ENCODE measurements around the gene SLC2A9. TPM values are rescaled to one million over a fixed set of nuclear protein-coding genes. Genes with fewer than 3 reads are reported as not detected.
A peak's percentile ranks its signal among the peaks of the same experiment; 100 is the strongest.

Gene SLC2A9
- total and polyA plus RNA-seq, 2 of the 13 experiments (the other 11 are each of a cell fraction or from before 2014, with no cell fraction given) = 36.2 to 42.3 TPM

- TF ChIP-seq, protein P1, sequence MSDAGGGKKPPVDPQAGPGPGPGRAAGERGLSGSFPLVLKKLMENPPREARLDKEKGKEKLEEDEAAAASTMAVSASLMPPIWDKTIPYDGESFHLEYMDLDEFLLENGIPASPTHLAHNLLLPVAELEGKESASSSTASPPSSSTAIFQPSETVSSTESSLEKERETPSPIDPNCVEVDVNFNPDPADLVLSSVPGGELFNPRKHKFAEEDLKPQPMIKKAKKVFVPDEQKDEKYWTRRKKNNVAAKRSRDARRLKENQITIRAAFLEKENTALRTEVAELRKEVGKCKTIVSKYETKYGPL (CRISPR knock-in tag; IDR thresholded peaks at IDR 0.05) = no peak
- TF ChIP-seq, protein P2, sequence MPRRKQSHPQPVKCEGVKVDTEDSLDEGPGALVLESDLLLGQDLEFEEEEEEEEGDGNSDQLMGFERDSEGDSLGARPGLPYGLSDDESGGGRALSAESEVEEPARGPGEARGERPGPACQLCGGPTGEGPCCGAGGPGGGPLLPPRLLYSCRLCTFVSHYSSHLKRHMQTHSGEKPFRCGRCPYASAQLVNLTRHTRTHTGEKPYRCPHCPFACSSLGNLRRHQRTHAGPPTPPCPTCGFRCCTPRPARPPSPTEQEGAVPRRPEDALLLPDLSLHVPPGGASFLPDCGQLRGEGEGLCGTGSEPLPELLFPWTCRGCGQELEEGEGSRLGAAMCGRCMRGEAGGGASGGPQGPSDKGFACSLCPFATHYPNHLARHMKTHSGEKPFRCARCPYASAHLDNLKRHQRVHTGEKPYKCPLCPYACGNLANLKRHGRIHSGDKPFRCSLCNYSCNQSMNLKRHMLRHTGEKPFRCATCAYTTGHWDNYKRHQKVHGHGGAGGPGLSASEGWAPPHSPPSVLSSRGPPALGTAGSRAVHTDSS (CRISPR knock-in tag; conservative IDR thresholded peaks at IDR 0.05) = no peak
- no peak for TF ChIP-seq U2AF2 (IDR thresholded peaks at IDR 0.05; ENCODE audit: low read depth, low read length)
- TF ChIP-seq ZNF276 (CRISPR knock-in tag; IDR thresholded peaks at IDR 0.05; ENCODE audit: low read depth) = no peak
- no peak for TF ChIP-seq SIN3A (IDR thresholded peaks at IDR 0.05; ENCODE audit: borderline replicate concordance, low read depth, low read length)
- TF ChIP-seq SSRP1 (CRISPR knock-in tag; IDR thresholded peaks at IDR 0.05) = no peak
- no peak for TF ChIP-seq CHD4 (IDR thresholded peaks at IDR 0.05; ENCODE audit: borderline replicate concordance, low read length)
- no peak for TF ChIP-seq SNRNP70 (IDR thresholded peaks at IDR 0.05; ENCODE audit: low read depth, low read length)
- TF ChIP-seq ZNF3 (CRISPR knock-in tag; IDR thresholded peaks at IDR 0.05) = no peak
- no peak for TF ChIP-seq GFI1 (CRISPR knock-in tag; IDR thresholded peaks at IDR 0.05; ENCODE audit: borderline replicate concordance)
- TF ChIP-seq, protein P3, sequence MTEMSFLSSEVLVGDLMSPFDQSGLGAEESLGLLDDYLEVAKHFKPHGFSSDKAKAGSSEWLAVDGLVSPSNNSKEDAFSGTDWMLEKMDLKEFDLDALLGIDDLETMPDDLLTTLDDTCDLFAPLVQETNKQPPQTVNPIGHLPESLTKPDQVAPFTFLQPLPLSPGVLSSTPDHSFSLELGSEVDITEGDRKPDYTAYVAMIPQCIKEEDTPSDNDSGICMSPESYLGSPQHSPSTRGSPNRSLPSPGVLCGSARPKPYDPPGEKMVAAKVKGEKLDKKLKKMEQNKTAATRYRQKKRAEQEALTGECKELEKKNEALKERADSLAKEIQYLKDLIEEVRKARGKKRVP (CRISPR knock-in tag; IDR thresholded peaks at IDR 0.05) = no peak
- TF ChIP-seq RARA (CRISPR knock-in tag; IDR thresholded peaks at IDR 0.05) = peak; percentile 20; the same call in 1 of the 2 replicates
- TF ChIP-seq AHR (CRISPR knock-in tag; IDR thresholded peaks at IDR 0.05) = no peak
- no peak for TF ChIP-seq ZNF503 (CRISPR knock-in tag; IDR thresholded peaks at IDR 0.05)
- no peak for TF ChIP-seq SRSF4 (IDR thresholded peaks at IDR 0.05; ENCODE audit: low read depth, low read length, poor library complexity, severe bottlenecking)
- no peak for TF ChIP-seq ETS1 (CRISPR knock-in tag; IDR thresholded peaks at IDR 0.05)
- no peak for TF ChIP-seq ZNF672 (CRISPR knock-in tag; IDR thresholded peaks at IDR 0.05)
- TF ChIP-seq HNF4A (CRISPR knock-in tag; IDR thresholded peaks at IDR 0.05) = peak; percentile 22
- no peak for TF ChIP-seq ZBTB7A (CRISPR knock-in tag; IDR thresholded peaks at IDR 0.05)
Measured at GRCh38 chr4:10063544-10064300, 42.4 kb upstream of the SLC2A9 start (continued).

All from HepG2 (cell line).